ENCODE data around the gene DNMT3A. TPM values are rescaled to one million over a fixed set of nuclear protein-coding genes. Genes with fewer than 3 reads are reported as not detected.

Gene DNMT3A
- total and polyA plus RNA-seq, 3 donors from 2014 or later = 15.5 to 36.3 (median 36.3) TPM

DNA sequence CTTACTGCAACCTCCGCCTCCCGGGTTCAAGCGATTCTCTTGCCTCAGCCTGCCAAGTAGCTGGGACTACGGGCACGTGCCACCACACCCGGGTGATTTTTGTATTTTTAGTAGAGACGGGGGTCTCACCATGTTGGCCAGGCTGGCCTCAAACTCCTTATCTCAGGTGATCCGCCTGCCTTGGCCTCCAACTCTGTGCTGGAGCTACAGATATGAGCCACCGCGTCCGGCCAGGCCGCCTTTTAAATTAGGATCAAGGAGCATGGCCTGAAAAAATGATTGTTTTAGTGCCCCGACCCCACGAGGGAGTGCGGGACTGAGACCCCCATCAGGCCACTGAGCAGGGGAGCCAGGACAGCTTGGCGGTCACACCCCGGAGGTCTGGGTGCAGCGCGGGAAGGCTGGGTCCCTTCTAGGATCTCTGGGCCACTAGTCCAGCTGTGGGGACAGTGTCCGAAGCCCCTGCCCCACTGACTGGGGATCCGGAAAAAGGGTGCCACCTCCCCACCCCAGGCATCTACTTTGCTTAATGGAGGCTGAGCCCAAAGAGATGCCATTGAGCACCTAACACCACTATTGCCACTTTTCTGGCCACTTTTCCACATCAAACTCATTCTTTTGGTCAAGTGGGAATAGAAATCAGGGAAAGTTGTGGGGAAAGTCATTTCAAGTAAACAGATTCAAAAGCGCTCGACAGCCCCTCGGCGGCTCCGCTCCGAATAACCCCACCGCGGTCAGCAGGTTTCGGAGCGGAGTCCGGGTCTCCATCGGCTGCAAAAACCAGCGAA lies 19.7 kb upstream of the DNMT3A start:
- H3K27me3 ChIP-seq = no peaks in the 10 kb centered on the region
- DNase-seq = no peak
- no peaks in the 10 kb centered on the region for H3K4me1 ChIP-seq
- no peak for TF ChIP-seq CTCF (IDR thresholded peaks at IDR 0.05)
- TF ChIP-seq POLR2A (IDR thresholded peaks at IDR 0.05) = no peak
- H3K9me3 ChIP-seq = no peaks in the 10 kb centered on the region
- 42 to 47% methylated on average over 34 of the region's 34 CpGs for WGBS, 2 donors
- no peaks in the 10 kb centered on the region for H3K36me3 ChIP-seq (ENCODE audit: low read depth, missing control alignments)
- intact Hi-C loops (cut with DNase I; ENCODE audit: low total_unique reads) = no loop called here
- peak overlapping the region in 1 of 2 donors; percentile 40 for H3K4me3 ChIP-seq
- H3K27ac ChIP-seq = no peak overlapping the region

- Histone ChIP-seq H3K27me3 (no peaks in the 10 kb centered on the region), H3K4me3 (no peak overlapping the region), H3K4me1 (no peaks in the 10 kb centered on the region), H3K27ac (no peak overlapping the region), H3K36me3 (ENCODE audit: low read depth, missing control alignments) (no peaks in the 10 kb centered on the region), H3K9me3 (no peaks in the 10 kb centered on the region)
- intact Hi-C loops (cut with DNase I; ENCODE audit: low total_unique reads) = no loop called here
- TF ChIP-seq CTCF (IDR thresholded peaks at IDR 0.05) = no peak
- no peak for TF ChIP-seq POLR2A (IDR thresholded peaks at IDR 0.05)
- no peak for DNase-seq
- WGBS, 2 donors = 81 to 82% methylated on average over 8 of the region's 8 CpGs
Measured at GRCh38 chr2:25358836-25359235, 17.1 kb upstream of the DNMT3A start.

- WGBS, 2 donors = 79 to 87% methylated on average over 5 to 6 of the region's 6 CpGs
- intact Hi-C loops (cut with DNase I; ENCODE audit: low total_unique reads) = no loop called here
Measured at GRCh38 chr2:25358249-25358815, 16.6 kb upstream of the DNMT3A start.

GRCh38 chr2:25356088-25356487 lies 14.4 kb upstream of the DNMT3A start:
- Histone ChIP-seq H3K27ac (no peak overlapping the region), H3K4me1 (no peaks in the 10 kb centered on the region), H3K9me3 (no peaks in the 10 kb centered on the region), H3K36me3 (ENCODE audit: low read depth, missing control alignments) (no peaks in the 10 kb centered on the region), H3K4me3 (no peak overlapping the region), H3K27me3 (no peaks in the 10 kb centered on the region)
- intact Hi-C loops (cut with DNase I; ENCODE audit: low total_unique reads) = no loop called here
- WGBS, 2 donors = 81 to 91% methylated on average over 2 to 4 of the region's 4 CpGs
- TF ChIP-seq POLR2A (IDR thresholded peaks at IDR 0.05) (no peak), CTCF (IDR thresholded peaks at IDR 0.05) (no peak)
- no peak for DNase-seq

More at GRCh38 chr2:25358249-25358815, 16.6 kb upstream of the DNMT3A start:
- H3K4me3 ChIP-seq = no peak overlapping the region
- no peak overlapping the region for H3K27ac ChIP-seq
- no peak for TF ChIP-seq CTCF (IDR thresholded peaks at IDR 0.05)
- no peak for TF ChIP-seq POLR2A (IDR thresholded peaks at IDR 0.05)
- no peaks in the 10 kb centered on the region for H3K27me3 ChIP-seq
- H3K4me1 ChIP-seq = no peaks in the 10 kb centered on the region
- no peak for DNase-seq
- no peaks in the 10 kb centered on the region for H3K9me3 ChIP-seq
- no peaks in the 10 kb centered on the region for H3K36me3 ChIP-seq (ENCODE audit: low read depth, missing control alignments)

Data from testis (tissue), 3 donors.